Measurements from ENCODE around the gene INPP1.

The INPP1 gene

DNA sequence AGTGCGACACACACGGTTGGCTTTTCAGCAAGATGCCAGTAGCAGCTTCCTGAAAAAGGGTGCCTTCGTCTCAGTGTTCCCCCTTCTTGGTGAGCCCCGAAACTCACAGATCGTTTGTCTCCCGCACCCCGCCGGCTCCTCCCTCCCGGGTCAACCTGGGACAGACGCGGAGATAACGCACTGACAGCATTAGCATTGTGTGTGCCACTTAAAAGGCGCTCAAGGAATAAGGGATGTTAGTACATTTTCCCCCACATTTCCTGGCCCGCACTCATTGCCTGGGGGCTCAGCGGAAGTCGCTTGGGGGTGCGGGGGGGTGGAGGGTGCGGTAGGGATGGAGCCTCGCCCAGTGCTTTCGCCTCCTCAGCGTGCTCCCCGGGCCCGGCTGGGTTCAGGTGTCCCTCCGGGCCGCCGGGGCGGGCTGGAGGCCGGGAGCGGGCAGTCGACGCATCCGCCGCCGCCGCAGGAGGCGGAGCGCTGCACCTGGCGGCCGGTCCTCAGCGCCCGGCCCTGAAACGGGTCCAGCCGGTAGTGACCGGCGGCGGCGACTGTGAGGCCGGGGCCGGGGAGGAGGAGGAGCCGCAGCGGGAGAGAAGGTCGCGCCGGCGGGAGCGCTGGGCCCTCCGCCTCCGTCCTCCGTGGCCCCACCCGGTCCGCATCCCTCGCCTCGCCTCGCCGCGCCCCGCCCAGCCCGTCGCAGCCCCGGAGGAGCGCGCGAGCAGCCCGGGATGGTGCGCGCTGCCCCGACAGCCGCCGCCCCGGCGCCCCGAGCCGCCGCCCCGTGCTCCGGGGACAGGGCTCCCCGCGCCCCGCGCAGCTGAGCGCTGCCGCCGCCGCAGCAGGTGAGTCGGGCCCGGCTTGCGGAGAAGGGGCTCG is 64.5 kb downstream of the INPP1 start, which contains the start of gene MFSD6:
MFSD6 (plus strand) TSS at position 694 of the 876 bp plus-strand sequence. CDS start 27,675 bp downstream, outside the sequence.
- TF ChIP-seq TEAD4 (IDR thresholded peaks at IDR 0.05) (no peak), EP300 (IDR thresholded peaks at IDR 0.05; ENCODE audit: borderline replicate concordance) (peak; percentile 20; the same call in 1 of the 2 replicates)

DNA sequence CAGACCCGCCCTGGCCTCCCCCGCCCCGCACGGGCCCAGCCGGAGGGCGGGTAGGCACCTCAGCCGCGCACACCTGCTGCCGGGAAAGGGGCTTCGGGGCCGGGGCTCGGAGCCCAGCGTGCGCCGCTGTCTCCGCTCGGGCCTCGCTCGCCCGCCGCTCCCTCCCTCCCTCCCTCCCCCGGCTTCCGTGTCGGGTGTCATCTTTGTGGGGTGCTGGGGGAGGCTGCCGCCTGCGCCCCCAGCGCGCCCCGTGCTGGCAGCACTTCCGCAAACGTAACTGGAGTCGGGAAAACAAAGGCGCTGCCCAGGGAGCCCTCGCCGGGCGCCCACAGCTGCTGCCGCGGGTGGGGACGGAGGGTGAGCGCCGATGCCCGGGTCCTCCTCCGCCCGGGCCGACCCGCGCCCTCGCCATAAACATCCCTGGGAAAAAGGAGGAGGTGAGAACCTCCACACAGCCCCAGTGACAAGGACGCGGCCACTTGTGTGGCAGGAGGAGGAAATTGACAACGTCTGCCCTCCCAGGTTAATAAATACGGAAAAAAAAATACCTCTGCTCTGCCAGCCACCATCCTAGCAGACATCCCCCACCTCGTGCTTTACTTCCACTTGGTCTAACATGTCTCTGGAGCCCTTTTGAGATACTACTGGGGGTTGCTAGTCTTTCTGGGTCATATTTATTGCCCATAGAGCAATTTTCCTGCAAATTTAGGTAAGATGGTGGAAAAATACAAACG is 65.3 kb downstream of the INPP1 start:
- TF ChIP-seq CEBPB (IDR thresholded peaks at IDR 0.05), result no peak
- TF ChIP-seq YY1 (IDR thresholded peaks at IDR 0.05; ENCODE audit: low read depth), result 0 out of 2 replicates have a peak, but pooled peaks have one; percentile 13
- TF ChIP-seq, protein P1, sequence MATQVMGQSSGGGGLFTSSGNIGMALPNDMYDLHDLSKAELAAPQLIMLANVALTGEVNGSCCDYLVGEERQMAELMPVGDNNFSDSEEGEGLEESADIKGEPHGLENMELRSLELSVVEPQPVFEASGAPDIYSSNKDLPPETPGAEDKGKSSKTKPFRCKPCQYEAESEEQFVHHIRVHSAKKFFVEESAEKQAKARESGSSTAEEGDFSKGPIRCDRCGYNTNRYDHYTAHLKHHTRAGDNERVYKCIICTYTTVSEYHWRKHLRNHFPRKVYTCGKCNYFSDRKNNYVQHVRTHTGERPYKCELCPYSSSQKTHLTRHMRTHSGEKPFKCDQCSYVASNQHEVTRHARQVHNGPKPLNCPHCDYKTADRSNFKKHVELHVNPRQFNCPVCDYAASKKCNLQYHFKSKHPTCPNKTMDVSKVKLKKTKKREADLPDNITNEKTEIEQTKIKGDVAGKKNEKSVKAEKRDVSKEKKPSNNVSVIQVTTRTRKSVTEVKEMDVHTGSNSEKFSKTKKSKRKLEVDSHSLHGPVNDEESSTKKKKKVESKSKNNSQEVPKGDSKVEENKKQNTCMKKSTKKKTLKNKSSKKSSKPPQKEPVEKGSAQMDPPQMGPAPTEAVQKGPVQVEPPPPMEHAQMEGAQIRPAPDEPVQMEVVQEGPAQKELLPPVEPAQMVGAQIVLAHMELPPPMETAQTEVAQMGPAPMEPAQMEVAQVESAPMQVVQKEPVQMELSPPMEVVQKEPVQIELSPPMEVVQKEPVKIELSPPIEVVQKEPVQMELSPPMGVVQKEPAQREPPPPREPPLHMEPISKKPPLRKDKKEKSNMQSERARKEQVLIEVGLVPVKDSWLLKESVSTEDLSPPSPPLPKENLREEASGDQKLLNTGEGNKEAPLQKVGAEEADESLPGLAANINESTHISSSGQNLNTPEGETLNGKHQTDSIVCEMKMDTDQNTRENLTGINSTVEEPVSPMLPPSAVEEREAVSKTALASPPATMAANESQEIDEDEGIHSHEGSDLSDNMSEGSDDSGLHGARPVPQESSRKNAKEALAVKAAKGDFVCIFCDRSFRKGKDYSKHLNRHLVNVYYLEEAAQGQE (IDR thresholded peaks at IDR 0.05; ENCODE audit: low read depth), result no peak
- no peak for TF ChIP-seq FOXM1 (IDR thresholded peaks at IDR 0.05; ENCODE audit: borderline replicate concordance, low read depth)
- TF ChIP-seq ZBTB7A (IDR thresholded peaks at IDR 0.05; ENCODE audit: low read depth), result no peak
- TF ChIP-seq CREB1 (IDR thresholded peaks at IDR 0.05; ENCODE audit: low read depth), result no peak
- TF ChIP-seq RAD21 (IDR thresholded peaks at IDR 0.05; ENCODE audit: low read depth), result no peak
- no peak for TF ChIP-seq NFIC (IDR thresholded peaks at IDR 0.05)
- TF ChIP-seq, protein P2, sequence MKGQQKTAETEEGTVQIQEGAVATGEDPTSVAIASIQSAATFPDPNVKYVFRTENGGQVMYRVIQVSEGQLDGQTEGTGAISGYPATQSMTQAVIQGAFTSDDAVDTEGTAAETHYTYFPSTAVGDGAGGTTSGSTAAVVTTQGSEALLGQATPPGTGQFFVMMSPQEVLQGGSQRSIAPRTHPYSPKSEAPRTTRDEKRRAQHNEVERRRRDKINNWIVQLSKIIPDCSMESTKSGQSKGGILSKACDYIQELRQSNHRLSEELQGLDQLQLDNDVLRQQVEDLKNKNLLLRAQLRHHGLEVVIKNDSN (IDR thresholded peaks at IDR 0.05), result peak; percentile 8; the same call in 1 of the 2 replicates
- peak; percentile 43; the same call in 1 of the 2 replicates for TF ChIP-seq TCF12 (IDR thresholded peaks at IDR 0.05; ENCODE audit: low read depth)
- no peak for TF ChIP-seq EP300 (IDR thresholded peaks at IDR 0.05; ENCODE audit: borderline replicate concordance)
- peak; percentile 26; the same call in 1 of the 2 replicates for TF ChIP-seq TAF1 (IDR thresholded peaks at IDR 0.05; ENCODE audit: low read depth)
- TF ChIP-seq EGR1 (IDR thresholded peaks at IDR 0.05), result no peak
- no peak for TF ChIP-seq TEAD4 (IDR thresholded peaks at IDR 0.05)
- TF ChIP-seq, protein P3, sequence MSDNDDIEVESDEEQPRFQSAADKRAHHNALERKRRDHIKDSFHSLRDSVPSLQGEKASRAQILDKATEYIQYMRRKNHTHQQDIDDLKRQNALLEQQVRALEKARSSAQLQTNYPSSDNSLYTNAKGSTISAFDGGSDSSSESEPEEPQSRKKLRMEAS (IDR thresholded peaks at IDR 0.05), result no peak; the same call in 1 of the 2 replicates

DNA sequence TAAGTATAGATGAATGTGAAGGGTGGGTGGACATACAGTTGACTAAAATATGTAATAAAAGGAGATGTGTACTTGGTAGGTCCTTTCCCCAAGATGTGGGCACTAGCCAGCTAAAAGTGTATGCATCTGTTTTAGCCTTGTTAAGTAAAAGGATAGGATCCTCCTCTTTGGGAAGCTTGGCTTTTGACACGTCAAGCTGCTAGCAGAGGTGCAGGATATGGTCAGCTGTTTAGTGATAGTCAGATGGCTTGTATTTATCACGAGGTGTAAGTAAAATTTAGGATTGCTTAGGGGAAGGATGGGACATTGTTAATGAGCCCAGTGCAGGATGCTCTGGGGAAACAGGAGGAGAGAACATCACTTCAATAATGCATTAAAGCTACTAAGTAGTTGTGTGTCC is 66.2 kb downstream of the INPP1 start:
- TF ChIP-seq CREB1 (IDR thresholded peaks at IDR 0.05; ENCODE audit: low read depth) (no peak), ZBTB7A (IDR thresholded peaks at IDR 0.05; ENCODE audit: low read depth) (no peak), TAF1 (IDR thresholded peaks at IDR 0.05; ENCODE audit: low read depth) (no peak), EGR1 (IDR thresholded peaks at IDR 0.05) (no peak), TEAD4 (IDR thresholded peaks at IDR 0.05) (no peak), FOXM1 (IDR thresholded peaks at IDR 0.05; ENCODE audit: borderline replicate concordance, low read depth) (no peak), YY1 (IDR thresholded peaks at IDR 0.05; ENCODE audit: low read depth) (no peak), CEBPB (IDR thresholded peaks at IDR 0.05) (no peak), RAD21 (IDR thresholded peaks at IDR 0.05; ENCODE audit: low read depth) (no peak), EP300 (IDR thresholded peaks at IDR 0.05; ENCODE audit: borderline replicate concordance) (no peak), NFIC (IDR thresholded peaks at IDR 0.05) (no peak)
- TF ChIP-seq, protein P1 (IDR thresholded peaks at IDR 0.05; ENCODE audit: low read depth), result no peak
- TF ChIP-seq, protein P2 (IDR thresholded peaks at IDR 0.05), result no peak

DNA sequence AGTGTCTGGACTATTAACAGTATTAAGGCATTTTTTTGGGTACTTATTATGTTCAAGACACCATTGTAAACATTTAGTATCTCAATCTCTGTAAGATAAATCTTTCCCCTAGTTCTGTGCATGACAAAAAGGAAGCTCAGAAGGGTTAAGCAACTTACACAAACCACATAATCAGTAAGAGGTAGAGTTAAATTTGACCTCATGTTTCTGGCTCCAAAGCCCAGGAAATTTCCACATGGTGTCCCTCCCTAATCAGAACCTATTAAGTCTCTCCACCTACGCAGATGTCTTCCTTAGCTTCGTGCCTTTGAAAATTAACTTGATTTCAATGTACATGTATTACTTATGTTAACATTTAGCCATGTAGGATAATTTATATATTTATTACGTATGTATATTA is 66.8 kb downstream of the INPP1 start:
- TF ChIP-seq NFIC (IDR thresholded peaks at IDR 0.05), result no peak
- TF ChIP-seq TEAD4 (IDR thresholded peaks at IDR 0.05), result no peak
- TF ChIP-seq CEBPB (IDR thresholded peaks at IDR 0.05), result no peak
- TF ChIP-seq FOXM1 (IDR thresholded peaks at IDR 0.05; ENCODE audit: borderline replicate concordance, low read depth), result no peak
- no peak for TF ChIP-seq TCF12 (IDR thresholded peaks at IDR 0.05; ENCODE audit: low read depth)
- no peak for TF ChIP-seq RAD21 (IDR thresholded peaks at IDR 0.05; ENCODE audit: low read depth)
- TF ChIP-seq EP300 (IDR thresholded peaks at IDR 0.05; ENCODE audit: borderline replicate concordance), result no peak
- TF ChIP-seq, protein P3 (IDR thresholded peaks at IDR 0.05), result no peak
- TF ChIP-seq, protein P2 (IDR thresholded peaks at IDR 0.05), result no peak
- no peak for TF ChIP-seq ZBTB7A (IDR thresholded peaks at IDR 0.05; ENCODE audit: low read depth)
- no peak for TF ChIP-seq TAF1 (IDR thresholded peaks at IDR 0.05; ENCODE audit: low read depth)
- TF ChIP-seq YY1 (IDR thresholded peaks at IDR 0.05; ENCODE audit: low read depth), result no peak
- no peak for TF ChIP-seq EGR1 (IDR thresholded peaks at IDR 0.05)
- TF ChIP-seq, protein P1 (IDR thresholded peaks at IDR 0.05; ENCODE audit: low read depth), result no peak
- TF ChIP-seq CREB1 (IDR thresholded peaks at IDR 0.05; ENCODE audit: low read depth), result no peak
